ENCODE measurements around the gene C1orf226. TPM values are rescaled to one million over a fixed set of nuclear protein-coding genes. Genes with fewer than 3 reads are reported as not detected.

C1orf226 gene
- total RNA-seq, 6 experiments from 2014 or later = 6.5 to 45.3 (median 28.4) TPM

- Histone ChIP-seq H3K4me3 (no peak overlapping the region), H3K27ac (peak overlapping the region; percentile 88 to 95 (median 92)), H3K27me3 (no peaks in the 10 kb centered on the region), H3K9me3 (no peaks in the 10 kb centered on the region), H3K36me3 (peaks cover 0 to 9% (median 0%) of the 10 kb centered on the region in 4 donors), H3K4me1 (peaks cover 0 to 18% (median 3%) of the 10 kb centered on the region in 4 donors)
- intact Hi-C loops (cut with DNase I) = loop anchor here in 1 of 2 donors (10.0 kb wide), 1 partner anchor 333 kb away; no protein-coding TSS in a partner anchor
- 90% methylated on average over 6 of the region's 8 CpGs for WGBS (ENCODE audit: insufficient coverage, low coverage, low lambda C conversion rate, missing lambda C conversion rate)
- no peak for DNase-seq
- no peak for TF ChIP-seq POLR2A (IDR thresholded peaks at IDR 0.05)
- no peak for TF ChIP-seq CTCF (IDR thresholded peaks at IDR 0.05)
- ATAC-seq = peak in 2 of 4 donors; percentile 1 to 2
Measured at GRCh38 chr1:162388083-162388594, 6.6 kb downstream of the C1orf226 start.

GRCh38 chr1:162388615-162389014, 7.1 kb downstream of the C1orf226 start:
- Histone ChIP-seq H3K4me1 (peaks cover 0 to 18% (median 3%) of the 10 kb centered on the region in 4 donors), H3K36me3 (peaks cover 0 to 4% (median 0%) of the 10 kb centered on the region in 4 donors), H3K9me3 (no peaks in the 10 kb centered on the region), H3K4me3 (no peak overlapping the region), H3K27ac (peak overlapping the region; percentile 88 to 95 (median 92)), H3K27me3 (no peaks in the 10 kb centered on the region)
- intact Hi-C loops (cut with DNase I) = loop anchor here in 1 of 2 donors (10.0 kb wide), 1 partner anchor 334 kb away; no protein-coding TSS in a partner anchor
- WGBS (ENCODE audit: insufficient coverage, low coverage, low lambda C conversion rate, missing lambda C conversion rate) = 39% methylated on average over 4 of the region's 5 CpGs
- ATAC-seq (peak; percentile 91 to 94 (median 92)), DNase-seq (peak; percentile 75 to 90 (median 89))
- TF ChIP-seq CTCF (IDR thresholded peaks at IDR 0.05) (no peak), POLR2A (IDR thresholded peaks at IDR 0.05) (peak; percentile 74)

GRCh38 chr1:162389021-162389818, 7.7 kb downstream of the C1orf226 start:
- Histone ChIP-seq H3K36me3 (no peaks in the 10 kb centered on the region), H3K4me1 (peaks cover 0 to 18% (median 3%) of the 10 kb centered on the region in 4 donors), H3K9me3 (no peaks in the 10 kb centered on the region), H3K27me3 (no peaks in the 10 kb centered on the region), H3K4me3 (no peak overlapping the region), H3K27ac (peak overlapping the region; percentile 88 to 95 (median 92))
- peak; percentile 7 to 66 (median 48) for ATAC-seq
- no peak for TF ChIP-seq CTCF (IDR thresholded peaks at IDR 0.05)
- intact Hi-C loops (cut with DNase I) = loop anchor here in 1 of 2 donors (10.0 kb wide), 1 partner anchor 334 kb away; no protein-coding TSS in a partner anchor
- DNase-seq = peak in 1 of 3 donors; percentile 51
- 20% methylated on average over 10 of the region's 11 CpGs for WGBS (ENCODE audit: insufficient coverage, low coverage, low lambda C conversion rate, missing lambda C conversion rate)

- no peak for DNase-seq
- no peaks in the 10 kb centered on the region for H3K9me3 ChIP-seq
- no peaks in the 10 kb centered on the region for H3K27me3 ChIP-seq
- H3K36me3 ChIP-seq = no peaks in the 10 kb centered on the region
- peaks cover 0 to 18% (median 3%) of the 10 kb centered on the region in 4 donors for H3K4me1 ChIP-seq
- WGBS (ENCODE audit: insufficient coverage, low coverage, low lambda C conversion rate, missing lambda C conversion rate) = no CpG with 5 or more reads among the region's 9 CpGs
- no peak overlapping the region for H3K4me3 ChIP-seq
- TF ChIP-seq POLR2A (IDR thresholded peaks at IDR 0.05) = no peak
- no peak for TF ChIP-seq CTCF (IDR thresholded peaks at IDR 0.05)
- ATAC-seq = peak in 2 of 4 donors; percentile 3 to 4
- H3K27ac ChIP-seq = peak overlapping the region in 2 of 3 donors; percentile 92 to 95
- intact Hi-C loops (cut with DNase I) = loop anchor here (5.0 to 10.0 kb wide), 2 partner anchors 333 to 335 kb away; no protein-coding TSS in a partner anchor
Measured at GRCh38 chr1:162389971-162390370, 8.4 kb downstream of the C1orf226 start.
